Measurements from ENCODE around the gene KIT.
A peak's percentile ranks its signal among the peaks of the same experiment; 100 is the strongest.

KIT gene

DNA sequence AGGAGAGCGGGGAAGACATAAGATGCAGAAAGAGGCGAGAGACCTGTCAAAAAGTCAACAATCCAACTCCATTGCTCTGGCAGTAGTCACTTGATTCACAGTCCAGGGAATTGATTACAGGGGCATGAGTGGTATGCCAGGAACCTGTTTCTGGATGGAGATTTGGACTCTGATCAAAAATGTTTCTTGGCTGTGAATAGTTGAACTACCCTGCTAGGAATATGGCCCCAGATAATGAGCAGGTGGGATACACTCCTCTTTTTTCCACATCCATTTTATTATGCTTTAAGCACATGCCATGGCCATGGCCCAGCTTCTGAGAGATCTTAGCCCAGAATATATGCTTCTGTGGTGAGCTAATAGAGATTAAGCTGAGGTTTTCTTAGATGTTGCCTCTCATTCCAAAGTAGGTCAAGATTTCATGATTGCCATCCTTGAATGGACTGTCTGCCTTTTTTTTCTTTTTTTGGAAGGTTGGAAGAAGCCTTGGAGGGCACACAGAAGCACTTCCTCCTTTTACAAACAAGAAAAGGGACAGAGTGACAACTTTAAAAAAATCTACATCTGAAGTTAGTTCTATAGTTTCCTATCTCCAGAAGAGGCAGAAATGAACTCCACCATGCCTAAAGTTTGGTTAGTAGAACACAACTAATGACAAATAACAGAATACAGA, 121.9 kb downstream of the KIT start:
- no peak for DNase-seq (ENCODE audit: low read depth in 1 of 2, low spot score in 1 of 2)
- TF ChIP-seq POLR2AphosphoS5 (IDR thresholded peaks at IDR 0.05; ENCODE audit: low read depth) (no peak), CTCF (IDR thresholded peaks at IDR 0.05; ENCODE audit: insufficient read depth, low read length) (no peak), SPI1 (IDR thresholded peaks at IDR 0.05; ENCODE audit: borderline replicate concordance, low read depth) (peak; percentile 81), GABPA (IDR thresholded peaks at IDR 0.05; ENCODE audit: low read depth) (no peak)
- TF ChIP-seq, protein P1, sequence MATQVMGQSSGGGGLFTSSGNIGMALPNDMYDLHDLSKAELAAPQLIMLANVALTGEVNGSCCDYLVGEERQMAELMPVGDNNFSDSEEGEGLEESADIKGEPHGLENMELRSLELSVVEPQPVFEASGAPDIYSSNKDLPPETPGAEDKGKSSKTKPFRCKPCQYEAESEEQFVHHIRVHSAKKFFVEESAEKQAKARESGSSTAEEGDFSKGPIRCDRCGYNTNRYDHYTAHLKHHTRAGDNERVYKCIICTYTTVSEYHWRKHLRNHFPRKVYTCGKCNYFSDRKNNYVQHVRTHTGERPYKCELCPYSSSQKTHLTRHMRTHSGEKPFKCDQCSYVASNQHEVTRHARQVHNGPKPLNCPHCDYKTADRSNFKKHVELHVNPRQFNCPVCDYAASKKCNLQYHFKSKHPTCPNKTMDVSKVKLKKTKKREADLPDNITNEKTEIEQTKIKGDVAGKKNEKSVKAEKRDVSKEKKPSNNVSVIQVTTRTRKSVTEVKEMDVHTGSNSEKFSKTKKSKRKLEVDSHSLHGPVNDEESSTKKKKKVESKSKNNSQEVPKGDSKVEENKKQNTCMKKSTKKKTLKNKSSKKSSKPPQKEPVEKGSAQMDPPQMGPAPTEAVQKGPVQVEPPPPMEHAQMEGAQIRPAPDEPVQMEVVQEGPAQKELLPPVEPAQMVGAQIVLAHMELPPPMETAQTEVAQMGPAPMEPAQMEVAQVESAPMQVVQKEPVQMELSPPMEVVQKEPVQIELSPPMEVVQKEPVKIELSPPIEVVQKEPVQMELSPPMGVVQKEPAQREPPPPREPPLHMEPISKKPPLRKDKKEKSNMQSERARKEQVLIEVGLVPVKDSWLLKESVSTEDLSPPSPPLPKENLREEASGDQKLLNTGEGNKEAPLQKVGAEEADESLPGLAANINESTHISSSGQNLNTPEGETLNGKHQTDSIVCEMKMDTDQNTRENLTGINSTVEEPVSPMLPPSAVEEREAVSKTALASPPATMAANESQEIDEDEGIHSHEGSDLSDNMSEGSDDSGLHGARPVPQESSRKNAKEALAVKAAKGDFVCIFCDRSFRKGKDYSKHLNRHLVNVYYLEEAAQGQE (IDR thresholded peaks at IDR 0.05; ENCODE audit: insufficient replicate concordance, low read depth) = no peak
- peak overlapping the region; percentile 59 for H3K27ac ChIP-seq (replicated peaks)

GRCh38 chr4:54780149-54780495, 122.4 kb downstream of the KIT start:
- H3K27ac ChIP-seq (replicated peaks) = peak overlapping the region; percentile 59
- TF ChIP-seq, protein P1 (IDR thresholded peaks at IDR 0.05; ENCODE audit: insufficient replicate concordance, low read depth) = no peak
- TF ChIP-seq SPI1 (IDR thresholded peaks at IDR 0.05; ENCODE audit: borderline replicate concordance, low read depth) (no peak), GABPA (IDR thresholded peaks at IDR 0.05; ENCODE audit: low read depth) (no peak), CTCF (IDR thresholded peaks at IDR 0.05; ENCODE audit: insufficient read depth, low read length) (no peak), POLR2AphosphoS5 (IDR thresholded peaks at IDR 0.05; ENCODE audit: low read depth) (no peak)
- H3K4me3 ChIP-seq (replicated peaks; ENCODE audit: insufficient read depth, low read length) = no peak overlapping the region
- no peaks in the 10 kb centered on the region for H3K27me3 ChIP-seq (ENCODE audit: insufficient read depth, poor library complexity, severe bottlenecking)
- DNase-seq (ENCODE audit: low read depth in 1 of 2, low spot score in 1 of 2) = peak in 1 of 2 experiments; percentile 32

More for the DNA sequence above, 121.9 kb downstream of the KIT start:
- H3K4me3 ChIP-seq (replicated peaks; ENCODE audit: insufficient read depth, low read length) = no peak overlapping the region
- H3K27me3 ChIP-seq (ENCODE audit: insufficient read depth, poor library complexity, severe bottlenecking) = no peaks in the 10 kb centered on the region

- no peak overlapping the region for H3K27ac ChIP-seq (replicated peaks)
- no peak for TF ChIP-seq CTCF (IDR thresholded peaks at IDR 0.05; ENCODE audit: insufficient read depth, low read length)
- TF ChIP-seq, protein P1 (IDR thresholded peaks at IDR 0.05; ENCODE audit: insufficient replicate concordance, low read depth) = no peak
- no peak for TF ChIP-seq GABPA (IDR thresholded peaks at IDR 0.05; ENCODE audit: low read depth)
- no peak for TF ChIP-seq POLR2AphosphoS5 (IDR thresholded peaks at IDR 0.05; ENCODE audit: low read depth)
- H3K4me3 ChIP-seq (replicated peaks; ENCODE audit: insufficient read depth, low read length) = no peak overlapping the region
- DNase-seq (ENCODE audit: low read depth in 1 of 2, low spot score in 1 of 2) = no peak
- H3K27me3 ChIP-seq (ENCODE audit: insufficient read depth, poor library complexity, severe bottlenecking) = no peaks in the 10 kb centered on the region
Observed at GRCh38 chr4:54781756-54782155, 124.0 kb downstream of the KIT start.

All from HL-60 (cell line).